Fibroblast of skin of right quadriceps (primary cell): ENCODE data around the gene TAP1.
A peak's percentile ranks its signal among the peaks of the same experiment; 100 is the strongest.

Experiments
- DNase-seq: peaks from one replicate; pipeline ENCODE4 v3.0.0-alpha.2; 2013

TAP1 gene

GRCh38 chr6:32858194-32858593 is 4.7 kb upstream of the TAP1 start:
- no peak for DNase-seq

- DNase-seq: no peak
These were observed 3.8 kb upstream of the TAP1 start for GRCh38 chr6:32857156-32857891.

- no peak for DNase-seq
These were observed 2.1 kb upstream of the TAP1 start for GRCh38 chr6:32855467-32856174.

- peak; percentile 21 for DNase-seq
These were observed 1.1 kb upstream of the TAP1 start for GRCh38 chr6:32854376-32855178.

- peak; percentile 15 for DNase-seq
These were observed 512 bp downstream of the TAP1 start for GRCh38 chr6:32852844-32853540.

- no peak for DNase-seq
These were observed 1.3 kb downstream of the TAP1 start for GRCh38 chr6:32852018-32852843.

GRCh38 chr6:32851025-32851424 is 2.5 kb downstream of the TAP1 start:
- DNase-seq: no peak

- no peak for DNase-seq
These were observed 4.4 kb downstream of the TAP1 start for GRCh38 chr6:32849126-32849525.

GRCh38 chr6:32847795-32848194 is 5.7 kb downstream of the TAP1 start:
- no peak for DNase-seq

GRCh38 chr6:32847004-32847403 is 6.5 kb downstream of the TAP1 start:
- no peak for DNase-seq

- no peak for DNase-seq
These were observed 8.1 kb downstream of the TAP1 start for GRCh38 chr6:32845384-32845884.

- DNase-seq: no peak
These were observed 8.6 kb downstream of the TAP1 start for GRCh38 chr6:32844839-32845383.

GRCh38 chr6:32843979-32844838 is 9.3 kb downstream of the TAP1 start, which contains the start of gene PSMB8:
PSMB8 (minus strand) TSS chr6:32844047; CDS start chr6:32843996, 51 bp downstream.
- DNase-seq: peak; percentile 87

GRCh38 chr6:32843331-32843978 is 10.0 kb downstream of the TAP1 start:
- no peak for DNase-seq

GRCh38 chr6:32842690-32843089 is 10.8 kb downstream of the TAP1 start:
- no peak for DNase-seq

- no peak for DNase-seq
These were observed 11.4 kb downstream of the TAP1 start for GRCh38 chr6:32842021-32842650.

- DNase-seq: no peak
These were observed 12.8 kb downstream of the TAP1 start for GRCh38 chr6:32840604-32841246.

GRCh38 chr6:32839356-32839755 is 14.1 kb downstream of the TAP1 start:
- DNase-seq: no peak
